ENCODE results near the gene MILR1. TPM values are rescaled to one million over a fixed set of nuclear protein-coding genes. Genes with fewer than 3 reads are reported as not detected.

The MILR1 gene
- polyA plus RNA-seq, 1 donor (not counting 4 experiments of a cell fraction or from before 2014, with no cell fraction given): not detected

DNA sequence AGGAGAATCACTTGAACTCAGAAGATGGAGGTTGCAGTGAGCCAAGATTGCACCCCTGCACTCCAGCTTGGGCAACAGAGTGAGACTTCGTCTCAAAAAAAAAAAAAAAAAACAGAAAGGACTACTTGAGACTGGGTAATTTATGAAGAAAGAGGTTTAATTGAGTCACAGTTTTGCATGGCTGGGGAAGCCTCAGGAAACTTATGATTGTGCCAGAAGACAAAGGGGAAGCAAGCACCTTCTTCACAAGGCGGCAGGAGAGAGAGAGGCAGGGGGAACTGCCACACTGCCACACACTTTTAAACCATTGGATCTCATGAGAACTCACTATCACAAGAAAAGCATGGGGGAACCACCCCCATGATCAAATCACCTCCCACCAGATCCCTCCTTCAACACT lies 9.0 kb upstream of the MILR1 start:
- dilution Hi-C loops (cut with MboI; ENCODE audit: extremely low pct_ligation_motif_present, low sequenced_read_pairs): no loop called here
- Histone ChIP-seq H3K4me1 (ENCODE audit: control insufficient read depth, extremely low read depth, insufficient read depth, low read length) (no peaks in the 10 kb centered on the region), H3K36me3 (ENCODE audit: control insufficient read depth in 2 of 2, extremely low read depth in 1 of 2, insufficient read depth in 2 of 2, low read length in 2 of 2) (no peaks in the 10 kb centered on the region), H3K9ac (ENCODE audit: control insufficient read depth, extremely low read depth, insufficient read depth, low read length) (no peak overlapping the region), H3K4me2 (ENCODE audit: control insufficient read depth, extremely low read depth, insufficient read depth, low read depth, low read length) (no peak overlapping the region), H3K27ac (ENCODE audit: control insufficient read depth, insufficient read depth, low read length) (no peak overlapping the region), H3K9me3 (ENCODE audit: control insufficient read depth, low read depth, low read length) (peaks cover 7% of the 10 kb centered on the region), H3K79me2 (ENCODE audit: control insufficient read depth, insufficient read depth, low read length) (no peaks in the 10 kb centered on the region), H2AFZ (ENCODE audit: control insufficient read depth, low read length) (no peak overlapping the region), H3K27me3 (ENCODE audit: control insufficient read depth, extremely low read depth, insufficient read depth, low read length) (no peaks in the 10 kb centered on the region), H4K20me1 (ENCODE audit: control insufficient read depth, extremely low read depth, insufficient read depth, low read length) (no peaks in the 10 kb centered on the region), H3K4me3 (ENCODE audit: control insufficient read depth in 2 of 3, extremely low read depth in 1 of 3, insufficient read depth in 2 of 3, low read depth in 1 of 3, low read length in 3 of 3) (no peak overlapping the region), H3K9me1 (ENCODE audit: control insufficient read depth, extremely low read depth, insufficient read depth, low read length) (no peaks in the 10 kb centered on the region)
- no peak for DNase-seq (ENCODE audit: low read depth, low spot score)
- no peak for TF ChIP-seq EZH2 (IDR thresholded peaks at IDR 0.05; ENCODE audit: low read length)
- TF ChIP-seq, protein P1, sequence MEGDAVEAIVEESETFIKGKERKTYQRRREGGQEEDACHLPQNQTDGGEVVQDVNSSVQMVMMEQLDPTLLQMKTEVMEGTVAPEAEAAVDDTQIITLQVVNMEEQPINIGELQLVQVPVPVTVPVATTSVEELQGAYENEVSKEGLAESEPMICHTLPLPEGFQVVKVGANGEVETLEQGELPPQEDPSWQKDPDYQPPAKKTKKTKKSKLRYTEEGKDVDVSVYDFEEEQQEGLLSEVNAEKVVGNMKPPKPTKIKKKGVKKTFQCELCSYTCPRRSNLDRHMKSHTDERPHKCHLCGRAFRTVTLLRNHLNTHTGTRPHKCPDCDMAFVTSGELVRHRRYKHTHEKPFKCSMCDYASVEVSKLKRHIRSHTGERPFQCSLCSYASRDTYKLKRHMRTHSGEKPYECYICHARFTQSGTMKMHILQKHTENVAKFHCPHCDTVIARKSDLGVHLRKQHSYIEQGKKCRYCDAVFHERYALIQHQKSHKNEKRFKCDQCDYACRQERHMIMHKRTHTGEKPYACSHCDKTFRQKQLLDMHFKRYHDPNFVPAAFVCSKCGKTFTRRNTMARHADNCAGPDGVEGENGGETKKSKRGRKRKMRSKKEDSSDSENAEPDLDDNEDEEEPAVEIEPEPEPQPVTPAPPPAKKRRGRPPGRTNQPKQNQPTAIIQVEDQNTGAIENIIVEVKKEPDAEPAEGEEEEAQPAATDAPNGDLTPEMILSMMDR (optimal IDR thresholded peaks at IDR 0.05 in 1 of 3, IDR thresholded peaks at IDR 0.05 in 1 of 3, conservative IDR thresholded peaks at IDR 0.05 in 1 of 3; ENCODE audit: extremely low read depth in 1 of 3, insufficient read depth in 2 of 3, low read length in 3 of 3): no peak
- FAIRE-seq: no peak

DNA sequence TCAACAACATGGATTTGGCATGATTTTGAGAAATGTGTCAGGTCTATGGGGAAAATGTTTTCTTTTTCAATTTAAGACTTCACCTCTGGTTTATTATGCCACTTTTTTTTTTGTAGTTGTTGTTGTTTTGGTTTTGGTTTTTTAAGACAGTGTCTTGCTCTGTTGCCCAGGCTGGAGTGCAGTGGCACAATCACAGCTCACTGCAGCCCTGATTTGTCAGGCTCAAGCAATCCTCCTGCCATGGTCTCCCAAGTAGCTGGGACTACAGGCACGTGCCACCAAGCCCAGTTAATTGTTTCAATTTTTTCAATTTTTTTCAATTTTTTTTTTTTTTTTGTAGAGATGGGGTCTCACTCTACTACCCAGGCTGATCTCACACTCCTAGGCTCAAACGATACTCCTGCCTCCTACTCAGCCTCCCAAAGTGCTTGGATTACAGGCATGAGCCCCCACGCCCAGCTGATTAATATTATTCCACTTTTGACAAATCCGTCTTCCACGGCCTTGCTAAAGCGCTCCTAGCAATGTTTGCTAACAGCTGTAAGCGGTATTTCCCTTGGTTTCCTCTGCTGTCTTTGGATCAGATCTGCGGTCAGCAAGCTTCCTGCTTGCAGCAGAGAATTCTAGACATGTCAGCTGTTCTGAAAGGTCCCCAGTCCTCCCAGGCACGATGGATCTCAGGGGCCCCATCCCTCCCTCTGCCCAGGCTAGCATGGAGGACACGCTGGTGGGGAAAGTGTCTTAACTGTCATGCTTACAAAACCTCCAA lies 7.0 kb upstream of the MILR1 start:
- H3K36me3 ChIP-seq (ENCODE audit: control insufficient read depth in 2 of 2, extremely low read depth in 1 of 2, insufficient read depth in 2 of 2, low read length in 2 of 2): no peaks in the 10 kb centered on the region
- no peak overlapping the region for H2AFZ ChIP-seq (ENCODE audit: control insufficient read depth, low read length)
- H3K27me3 ChIP-seq (ENCODE audit: control insufficient read depth, extremely low read depth, insufficient read depth, low read length): no peaks in the 10 kb centered on the region
- no peaks in the 10 kb centered on the region for H3K4me1 ChIP-seq (ENCODE audit: control insufficient read depth, extremely low read depth, insufficient read depth, low read length)
- dilution Hi-C loops (cut with MboI; ENCODE audit: extremely low pct_ligation_motif_present, low sequenced_read_pairs): no loop called here
- H3K4me2 ChIP-seq (ENCODE audit: control insufficient read depth, extremely low read depth, insufficient read depth, low read depth, low read length): no peak overlapping the region
- H3K27ac ChIP-seq (ENCODE audit: control insufficient read depth, insufficient read depth, low read length): no peak overlapping the region
- TF ChIP-seq, protein P1 (optimal IDR thresholded peaks at IDR 0.05 in 1 of 3, IDR thresholded peaks at IDR 0.05 in 1 of 3, conservative IDR thresholded peaks at IDR 0.05 in 1 of 3; ENCODE audit: extremely low read depth in 1 of 3, insufficient read depth in 2 of 3, low read length in 3 of 3): no peak
- no peak for TF ChIP-seq EZH2 (IDR thresholded peaks at IDR 0.05; ENCODE audit: low read length)
- no peak overlapping the region for H3K4me3 ChIP-seq (ENCODE audit: control insufficient read depth in 2 of 3, extremely low read depth in 1 of 3, insufficient read depth in 2 of 3, low read depth in 1 of 3, low read length in 3 of 3)
- H3K9me1 ChIP-seq (ENCODE audit: control insufficient read depth, extremely low read depth, insufficient read depth, low read length): no peaks in the 10 kb centered on the region
- H3K79me2 ChIP-seq (ENCODE audit: control insufficient read depth, insufficient read depth, low read length): no peaks in the 10 kb centered on the region
- H3K9me3 ChIP-seq (ENCODE audit: control insufficient read depth, low read depth, low read length): peaks cover 7% of the 10 kb centered on the region
- FAIRE-seq: no peak
- no peaks in the 10 kb centered on the region for H4K20me1 ChIP-seq (ENCODE audit: control insufficient read depth, extremely low read depth, insufficient read depth, low read length)
- no peak overlapping the region for H3K9ac ChIP-seq (ENCODE audit: control insufficient read depth, extremely low read depth, insufficient read depth, low read length)
- DNase-seq (ENCODE audit: low read depth, low spot score): no peak
